B cell (primary cell): ENCODE measurements around the gene ADAM30. TPM values are rescaled to one million over a fixed set of nuclear protein-coding genes. Genes with fewer than 3 reads are reported as not detected.
"Not testable (repeated sequence)": the region's sequence is repeated elsewhere in the genome, so short reads cannot be mapped to it uniquely, and the experiment has no call there.

Experiments used
- ATAC-seq: fragments of 200-7000 bp; cut with Tn5 transposase; one replicate; pipeline ENCODE4 v1.10.0; 2021; ENCODE audit warnings: low read depth, mild to moderate bottlenecking, moderate number of reproducible peaks, moderate library complexity
- CTCF ChIA-PET: fragments of 350-600 bp; sonication (Branson Sonifier 250); formaldehyde crosslinking; loops from one replicate; lab custom pipeline; 2021; ENCODE audit warnings: antibody characterized with exemption, inconsistent platforms; lab: Charles Lee
- POLR2A ChIA-PET: fragments of 350-600 bp; sonication (Branson Sonifier 250); formaldehyde crosslinking; loops from one replicate; lab custom pipeline; 2021; ENCODE audit warnings: antibody characterized with exemption; lab: Charles Lee
- DNase-seq: peaks from one replicate; pipeline ENCODE4 v3.0.0; 2013
- H2AFZ ChIP-seq: 2 replicates; pipeline ENCODE4 v1.6.1; 2012; ENCODE audit warnings: mild to moderate bottlenecking, low read depth, low read length; ENCODE audit not compliant: insufficient read depth, poor library complexity, severe bottlenecking
- H3K27ac ChIP-seq, 2 donors: 1 replicate in 1 of 2; 2 replicates in 1 of 2; pipeline ENCODE4 v1.5.1; 2012 to 2013; ENCODE audit warnings: low read length in 2 of 2, mild to moderate bottlenecking in 2 of 2, moderate library complexity in 1 of 2
- H3K27me3 ChIP-seq, 4 experiments: fragments of 200-600 bp in 1 of 4; sonication (generic) in 1 of 4; replicated peaks in 1 of 4; 1 replicate in 2 of 4; 2 replicates in 2 of 4; pipeline versions ENCODE4 v1.6.1 to v1.7.0; 2013 to 2016; ENCODE audit warnings: low read length in 3 of 4, mild to moderate bottlenecking in 2 of 4, mixed read lengths in 1 of 4, moderate library complexity in 1 of 4; ENCODE audit not compliant: insufficient read depth in 4 of 4, control insufficient read depth in 3 of 4; ENCODE audit errors: control extremely low read depth in 1 of 4
- H3K36me3 ChIP-seq, 2 experiments: replicated peaks in 1 of 2; 1 replicate in 1 of 2; 2 replicates in 1 of 2; pipeline versions ENCODE4 v1.6.1 to v1.7.1; 2013; ENCODE audit warnings: low read length in 1 of 2; ENCODE audit not compliant: insufficient read depth in 2 of 2, control insufficient read depth in 1 of 2; ENCODE audit errors: control extremely low read depth in 1 of 2, extremely low read depth in 1 of 2
- H3K4me1 ChIP-seq, 2 donors: fragments of 200-600 bp in 1 of 2; sonication (generic) in 1 of 2; 1 replicate in 1 of 2; 2 replicates in 1 of 2; pipeline versions ENCODE4 v1.5.1 to v1.6.1; 2013 to 2017; ENCODE audit warnings: low read length in 2 of 2; ENCODE audit not compliant: control insufficient read depth in 2 of 2, insufficient read depth in 2 of 2
- H3K4me2 ChIP-seq: replicated peaks from 2 replicates; pipeline ENCODE3; 2012; ENCODE audit warnings: mild to moderate bottlenecking, low read depth, low read length; ENCODE audit not compliant: poor library complexity, severe bottlenecking
- H3K4me3 ChIP-seq, 5 experiments: fragments of 200-600 bp in 1 of 5; sonication (generic) in 1 of 5; 1 replicate in 3 of 5; 2 replicates in 2 of 5; pipeline versions ENCODE4 v1.5.1 to v1.7.0; 2011 to 2016; ENCODE audit warnings: low read length in 4 of 5, mild to moderate bottlenecking in 4 of 5, low read depth in 2 of 5, control low read depth in 1 of 5, moderate library complexity in 1 of 5; ENCODE audit not compliant: insufficient read depth in 1 of 5; ENCODE audit errors: control extremely low read depth in 1 of 5, extremely low read depth in 1 of 5
- H3K79me2 ChIP-seq: fragments of 200-600 bp; sonication (generic); one replicate; pipeline ENCODE4 v1.6.0; 2016; ENCODE audit warnings: low read length; ENCODE audit not compliant: control insufficient read depth, insufficient read depth
- H3K9ac ChIP-seq: fragments of 200-600 bp; sonication (generic); 2 replicates; pipeline ENCODE4 v1.6.1; 2017; ENCODE audit warnings: mild to moderate bottlenecking, low read length, moderate library complexity
- H3K9me3 ChIP-seq, 3 donors: one replicate each; pipeline versions ENCODE4 v1.6.1 to v1.7.1; 2013; ENCODE audit warnings: low read length in 2 of 3; ENCODE audit not compliant: control insufficient read depth in 2 of 3, insufficient read depth in 1 of 3; ENCODE audit errors: control extremely low read depth in 1 of 3
- H4K20me1 ChIP-seq: 2 replicates; pipeline ENCODE4 v1.6.0; 2012; ENCODE audit warnings: mild to moderate bottlenecking, low read length; ENCODE audit not compliant: insufficient read depth, control insufficient read depth, poor library complexity, severe bottlenecking
- H3K27ac Mint-ChIP-seq: one replicate; pipeline ENCODE4 v1.8.0; 2021; ENCODE audit warnings: mixed read lengths
- H3K27me3 Mint-ChIP-seq: one replicate; pipeline ENCODE4 v1.8.0; 2021; ENCODE audit warnings: mixed read lengths
- H3K4me1 Mint-ChIP-seq: one replicate; pipeline ENCODE4 v1.8.0; 2021; ENCODE audit warnings: mixed read lengths
- H3K4me3 Mint-ChIP-seq: one replicate; pipeline ENCODE4 v1.8.0; 2021; ENCODE audit warnings: mixed read lengths
- H3K9me3 Mint-ChIP-seq: one replicate; pipeline ENCODE4 v1.8.0; 2022; ENCODE audit warnings: mixed read lengths; ENCODE audit not compliant: insufficient read depth
- EZH2 ChIP-seq: IDR thresholded peaks from 2 replicates; pipeline ENCODE4 v1.6.1; 2012; ENCODE audit warnings: borderline replicate concordance, low read depth, mild to moderate bottlenecking, moderate library complexity, low read length; ENCODE audit not compliant: insufficient read depth, poor library complexity, severe bottlenecking
- WGBS: methylation state at CpG from one replicate; pipeline ENCODE4 v1.1.5; 2013; ENCODE audit warnings: missing lambda C conversion rate; ENCODE audit not compliant: insufficient coverage; 5-methylcytosine and 5-hydroxymethylcytosine counted together
- intact Hi-C: fragments of 100-400 bp; cut with micrococcal nuclease; formaldehyde crosslinking; loops from one replicate; pipeline ENCODE4 v1.10.0; 2022
- polyA plus RNA-seq: library from polyadenylated mRNA; depleted of rRNA; stranded (reverse); fragments of >200 nt; gene quantifications from 2 replicates; pipeline ENCODE4 v1.2.3, GENCODE V29; 2012
- total RNA-seq, 2 donors: library from RNA; stranded (reverse); fragments of 120-200 nt in 1 of 2; gene quantifications; 1 replicate in 1 of 2; 2 replicates in 1 of 2; pipeline versions ENCODE4 v1.2.3 to v1.2.4, GENCODE V29; 2013 to 2022
- TF ChIP-seq, protein P1 (sequence below): fragments of 200-600 bp; IDR thresholded peaks from one replicate; pipeline ENCODE4 v1.8.0; 2022; ENCODE audit warnings: antibody characterized with exemption, mild to moderate bottlenecking

Gene ADAM30
- total and polyA plus RNA-seq, 2 donors (not counting 1 experiment from before 2014, with no cell fraction given), result not detected

- intact Hi-C loops, result no loop called here
- H3K9me3 Mint-ChIP-seq, result no peaks in the 10 kb centered on the region
- no peak overlapping the region for H3K27ac Mint-ChIP-seq
- H3K27me3 Mint-ChIP-seq, result peaks cover 35% of the 10 kb centered on the region
- WGBS, result 0% methylated on average over 3 of the region's 4 CpGs
- no peak overlapping the region for H3K4me3 ChIP-seq
- POLR2A ChIA-PET, result no interaction called here
- CTCF ChIA-PET, result no interaction called here
- no peak overlapping the region for H3K4me3 Mint-ChIP-seq
- H3K27me3 ChIP-seq, result no peaks in the 10 kb centered on the region
- no peaks in the 10 kb centered on the region for H4K20me1 ChIP-seq
- no peaks in the 10 kb centered on the region for H3K79me2 ChIP-seq
- no peak overlapping the region for H2AFZ ChIP-seq
- H3K9ac ChIP-seq, result no peak overlapping the region
- no peaks in the 10 kb centered on the region for H3K4me1 Mint-ChIP-seq
- H3K27ac ChIP-seq, result no peak overlapping the region
- no peak for ATAC-seq
- H3K9me3 ChIP-seq, result no peaks in the 10 kb centered on the region
- TF ChIP-seq EZH2, result no peak
- TF ChIP-seq, protein P1, sequence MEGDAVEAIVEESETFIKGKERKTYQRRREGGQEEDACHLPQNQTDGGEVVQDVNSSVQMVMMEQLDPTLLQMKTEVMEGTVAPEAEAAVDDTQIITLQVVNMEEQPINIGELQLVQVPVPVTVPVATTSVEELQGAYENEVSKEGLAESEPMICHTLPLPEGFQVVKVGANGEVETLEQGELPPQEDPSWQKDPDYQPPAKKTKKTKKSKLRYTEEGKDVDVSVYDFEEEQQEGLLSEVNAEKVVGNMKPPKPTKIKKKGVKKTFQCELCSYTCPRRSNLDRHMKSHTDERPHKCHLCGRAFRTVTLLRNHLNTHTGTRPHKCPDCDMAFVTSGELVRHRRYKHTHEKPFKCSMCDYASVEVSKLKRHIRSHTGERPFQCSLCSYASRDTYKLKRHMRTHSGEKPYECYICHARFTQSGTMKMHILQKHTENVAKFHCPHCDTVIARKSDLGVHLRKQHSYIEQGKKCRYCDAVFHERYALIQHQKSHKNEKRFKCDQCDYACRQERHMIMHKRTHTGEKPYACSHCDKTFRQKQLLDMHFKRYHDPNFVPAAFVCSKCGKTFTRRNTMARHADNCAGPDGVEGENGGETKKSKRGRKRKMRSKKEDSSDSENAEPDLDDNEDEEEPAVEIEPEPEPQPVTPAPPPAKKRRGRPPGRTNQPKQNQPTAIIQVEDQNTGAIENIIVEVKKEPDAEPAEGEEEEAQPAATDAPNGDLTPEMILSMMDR, result no peak
- H3K4me1 ChIP-seq, result no peaks in the 10 kb centered on the region
- H3K36me3 ChIP-seq, result no peaks in the 10 kb centered on the region
- H3K4me2 ChIP-seq, result no peak overlapping the region
- DNase-seq, result no peak
Observed at GRCh38 chr1:119859647-119860046, 36.7 kb downstream of the ADAM30 start.

DNA sequence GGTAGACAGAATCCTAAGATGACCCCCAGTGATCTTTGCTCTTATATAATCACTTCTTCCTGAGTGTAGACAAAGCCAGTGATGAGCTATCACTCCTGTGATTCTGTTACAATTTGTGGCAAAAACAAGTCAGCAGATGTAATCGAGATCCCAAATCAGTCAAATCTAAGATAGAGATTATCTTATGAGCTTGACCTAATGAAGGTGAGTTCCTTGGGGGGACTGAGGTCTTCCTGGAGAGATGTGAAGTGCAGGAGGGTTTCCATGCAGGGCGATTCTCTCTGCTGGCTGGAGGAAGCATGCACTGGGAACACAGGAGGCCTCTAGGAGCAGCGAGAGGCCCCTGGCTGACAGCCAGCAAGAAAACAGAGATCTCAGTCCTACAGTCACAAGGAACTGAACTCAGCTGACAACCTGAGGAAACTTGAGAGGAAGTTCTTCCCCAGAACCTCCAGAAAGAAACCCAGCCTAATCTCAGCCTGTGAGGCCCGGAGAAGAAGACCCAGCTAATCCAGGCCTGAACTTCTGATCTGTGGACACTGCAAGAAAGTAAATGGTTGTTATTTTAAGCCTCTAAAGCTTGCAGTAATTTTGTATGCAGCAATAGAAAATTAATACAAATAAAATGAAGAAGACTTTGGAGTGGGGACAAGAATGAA is 37.6 kb downstream of the ADAM30 start:
- H2AFZ ChIP-seq, POLR2A ChIA-PET, H3K4me3 Mint-ChIP-seq: not testable (repeated sequence)

More for the DNA sequence above, 37.6 kb downstream of the ADAM30 start:
- H3K4me2 ChIP-seq, H3K9me3 ChIP-seq, H3K27ac ChIP-seq, H3K4me3 ChIP-seq, H3K79me2 ChIP-seq, H3K4me1 ChIP-seq, ATAC-seq, H3K9me3 Mint-ChIP-seq, H4K20me1 ChIP-seq, H3K4me1 Mint-ChIP-seq, DNase-seq, H3K27me3 ChIP-seq, H3K27ac Mint-ChIP-seq, H3K9ac ChIP-seq, H3K36me3 ChIP-seq, intact Hi-C loops: not testable (repeated sequence)
- CTCF ChIA-PET, result interaction anchor here (1.1 to 1.2 kb wide), 2 partner anchors 11 to 50 kb away, joined by 4 read pairs; no protein-coding TSS in a partner anchor
- WGBS, result 45% methylated on average over 2 of the region's 4 CpGs
- peaks cover 35% of the 10 kb centered on the region for H3K27me3 Mint-ChIP-seq
